Calu3 (cell line): ENCODE results near the gene SLC1A7. TPM values are rescaled to one million over a fixed set of nuclear protein-coding genes. Genes with fewer than 3 reads are reported as not detected.

Source experiments
- BruUV-seq: library from RNA; stranded (reverse); fragments of 400-500 nt; replicated peaks from 2 replicates; lab custom pipeline; 2021; lab: Mats Ljungman, UMichigan
- CTCF ChIA-PET: fragments of 300-600 bp; sonication (Branson Sonifier 250); formaldehyde crosslinking; loops from one replicate; lab custom pipeline; 2022; ENCODE audit warnings: antibody characterized with exemption; lab: Charles Lee
- DNase-seq: peaks from one replicate; pipeline ENCODE4 v3.0.0; 2022
- H3K27ac Mint-ChIP-seq: one replicate; pipeline ENCODE4 v1.8.0; 2022; ENCODE audit warnings: mixed read lengths; ENCODE audit not compliant: unreplicated experiment
- H3K27me3 Mint-ChIP-seq: one replicate; pipeline ENCODE4 v1.8.0; 2022; ENCODE audit warnings: mixed read lengths; ENCODE audit not compliant: unreplicated experiment
- H3K36me3 Mint-ChIP-seq: one replicate; pipeline ENCODE4 v1.8.0; 2022; ENCODE audit warnings: mild to moderate bottlenecking, moderate library complexity, mixed read lengths; ENCODE audit not compliant: insufficient read depth, unreplicated experiment
- H3K4me1 Mint-ChIP-seq: one replicate; pipeline ENCODE4 v1.8.0; 2022; ENCODE audit warnings: mild to moderate bottlenecking, low read depth, mixed read lengths; ENCODE audit not compliant: unreplicated experiment
- H3K4me3 Mint-ChIP-seq: one replicate; pipeline ENCODE4 v1.8.0; 2022; ENCODE audit warnings: mild to moderate bottlenecking, low read depth, moderate library complexity, mixed read lengths; ENCODE audit not compliant: unreplicated experiment
- H3K9me3 Mint-ChIP-seq: one replicate; pipeline ENCODE4 v1.8.0; 2022; ENCODE audit warnings: low read depth, mixed read lengths; ENCODE audit not compliant: unreplicated experiment
- CTCF ChIP-seq: fragments of 200-600 bp; IDR thresholded peaks from one replicate; pipeline ENCODE4 v1.8.0; 2022; ENCODE audit warnings: antibody characterized with exemption; ENCODE audit not compliant: unreplicated experiment
- intact Hi-C: fragments of 100-400 bp; cut with micrococcal nuclease; formaldehyde crosslinking; loops from one replicate; pipeline ENCODE4 v1.10.0; 2022; ENCODE audit not compliant: unreplicated experiment
- total RNA-seq: library from RNA; stranded (reverse); gene quantifications from 2 replicates; pipeline ENCODE4 v1.2.3, GENCODE V29; 2022

Gene SLC1A7
- total RNA-seq, 1 experiment from 2014 or later: not detected

DNA sequence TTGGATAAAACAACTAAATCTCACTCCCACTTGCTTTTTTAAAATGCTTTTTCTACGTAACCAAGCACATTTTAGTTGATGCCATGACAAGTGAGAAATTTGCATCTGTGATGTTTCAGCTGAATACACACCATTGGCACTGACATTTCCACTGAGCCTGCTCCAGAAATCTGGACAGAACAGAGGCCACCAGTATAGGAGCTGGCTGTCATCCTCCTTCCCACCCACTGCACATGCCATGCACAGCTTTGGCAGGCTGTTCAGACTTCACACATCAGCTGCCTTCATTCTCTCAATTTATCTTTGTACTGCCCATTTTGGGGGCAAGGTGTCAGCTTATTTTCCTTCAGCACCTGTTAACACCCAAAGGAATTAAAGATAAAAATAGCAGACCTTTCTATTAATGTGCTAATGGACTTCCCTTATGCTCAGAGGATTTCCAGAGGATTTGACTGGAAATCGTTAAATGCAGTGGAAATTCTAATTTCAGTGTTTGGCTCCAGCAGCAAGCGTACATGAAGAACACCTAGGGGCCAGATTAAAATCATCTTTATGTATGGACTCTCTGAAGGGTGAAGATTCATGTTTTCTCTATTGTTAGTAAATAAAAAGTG is 93.4 kb downstream of the SLC1A7 start:
- H3K4me3 Mint-ChIP-seq: no peak overlapping the region
- DNase-seq: no peak
- peaks cover 12% of the 10 kb centered on the region for H3K4me1 Mint-ChIP-seq
- TF ChIP-seq CTCF: no peak
- intact Hi-C loops: no loop called here
- CTCF ChIA-PET: interaction anchor here (0.8 kb wide), 1 partner anchor 81 kb away, joined by 4 read pairs; no protein-coding TSS in a partner anchor
- BruUV-seq: no TSS peak
- H3K36me3 Mint-ChIP-seq: no peaks in the 10 kb centered on the region
- H3K27me3 Mint-ChIP-seq: no peaks in the 10 kb centered on the region
- no peaks in the 10 kb centered on the region for H3K9me3 Mint-ChIP-seq
- no peak overlapping the region for H3K27ac Mint-ChIP-seq

GRCh38 chr1:53047737-53048736 is 94.4 kb downstream of the SLC1A7 start:
- Mint-ChIP-seq H3K4me1 (peaks cover 12% of the 10 kb centered on the region), H3K27me3 (no peaks in the 10 kb centered on the region), H3K36me3 (no peaks in the 10 kb centered on the region), H3K4me3 (no peak overlapping the region), H3K9me3 (no peaks in the 10 kb centered on the region), H3K27ac (no peak overlapping the region)
- intact Hi-C loops: no loop called here
- TF ChIP-seq CTCF: no peak
- DNase-seq: no peak
- BruUV-seq: no TSS peak
- CTCF ChIA-PET: interaction anchor here (0.6 kb wide), 1 partner anchor 495 kb away, joined by 6 read pairs; the partner anchor contains the start of gene TUT4

DNA sequence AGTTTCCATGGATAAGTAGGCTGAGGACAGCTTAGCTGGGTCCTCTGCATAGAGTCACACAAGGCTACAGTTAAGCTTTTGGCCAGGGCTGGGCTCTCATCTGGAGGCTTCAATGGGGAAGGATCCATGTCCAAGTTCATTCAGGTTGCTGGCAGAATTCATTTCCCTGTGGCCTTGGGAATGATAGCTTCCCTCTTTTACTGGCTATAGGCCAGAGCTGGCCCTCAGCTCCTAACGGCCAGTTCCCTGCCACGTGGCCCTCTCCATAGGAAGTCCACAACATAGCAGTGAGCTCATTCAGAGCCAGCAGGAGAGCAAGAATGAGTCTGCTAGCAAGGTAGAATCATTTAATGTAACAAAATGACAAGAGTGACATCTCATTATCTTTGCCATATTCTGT is 95.5 kb downstream of the SLC1A7 start:
- BruUV-seq: no TSS peak
- no peak overlapping the region for H3K4me3 Mint-ChIP-seq

More for the DNA sequence above, 95.5 kb downstream of the SLC1A7 start:
- no peak overlapping the region for H3K27ac Mint-ChIP-seq
- TF ChIP-seq CTCF: no peak
- peaks cover 12% of the 10 kb centered on the region for H3K4me1 Mint-ChIP-seq
- no peak for DNase-seq
- no peaks in the 10 kb centered on the region for H3K27me3 Mint-ChIP-seq
- CTCF ChIA-PET: no interaction called here
- H3K9me3 Mint-ChIP-seq: no peaks in the 10 kb centered on the region
- no peaks in the 10 kb centered on the region for H3K36me3 Mint-ChIP-seq
- intact Hi-C loops: no loop called here
